ENCODE results near the gene CDK17.

- TF ChIP-seq CTCF (IDR thresholded peaks at IDR 0.05) (no peak), POLR2A (IDR thresholded peaks at IDR 0.05) (no peak)
These were observed 97.4 kb downstream of the CDK17 start for GRCh38 chr12:96302687-96303310.

All from uterus (tissue), 2 donors.